ENCODE data around the gene AGBL4.

- TF ChIP-seq CTCF (IDR thresholded peaks at IDR 0.05) (no peak), POLR2AphosphoS5 (IDR thresholded peaks at IDR 0.05) (no peak), POLR2A (IDR thresholded peaks at IDR 0.05) (no peak)
These were observed 1396.3 kb downstream of the AGBL4 start for GRCh38 chr1:48627486-48627885.
